Stimulated activated CD8-positive, alpha-beta memory T cell treated with anti-CD3 and anti-CD28 coated beads, Interleukin-7, amount 100 ng/mL, for 4 hours (primary cell): ENCODE data around the gene POM121L2.
A peak's percentile ranks its signal among the peaks of the same experiment; 100 is the strongest.

Experiments used
- DNase-seq, 2 donors: peaks; one replicate each; pipeline ENCODE4 v3.0.0-alpha.2; 2020; ENCODE audit warnings: low read depth in 2 of 2

The POM121L2 gene

DNA sequence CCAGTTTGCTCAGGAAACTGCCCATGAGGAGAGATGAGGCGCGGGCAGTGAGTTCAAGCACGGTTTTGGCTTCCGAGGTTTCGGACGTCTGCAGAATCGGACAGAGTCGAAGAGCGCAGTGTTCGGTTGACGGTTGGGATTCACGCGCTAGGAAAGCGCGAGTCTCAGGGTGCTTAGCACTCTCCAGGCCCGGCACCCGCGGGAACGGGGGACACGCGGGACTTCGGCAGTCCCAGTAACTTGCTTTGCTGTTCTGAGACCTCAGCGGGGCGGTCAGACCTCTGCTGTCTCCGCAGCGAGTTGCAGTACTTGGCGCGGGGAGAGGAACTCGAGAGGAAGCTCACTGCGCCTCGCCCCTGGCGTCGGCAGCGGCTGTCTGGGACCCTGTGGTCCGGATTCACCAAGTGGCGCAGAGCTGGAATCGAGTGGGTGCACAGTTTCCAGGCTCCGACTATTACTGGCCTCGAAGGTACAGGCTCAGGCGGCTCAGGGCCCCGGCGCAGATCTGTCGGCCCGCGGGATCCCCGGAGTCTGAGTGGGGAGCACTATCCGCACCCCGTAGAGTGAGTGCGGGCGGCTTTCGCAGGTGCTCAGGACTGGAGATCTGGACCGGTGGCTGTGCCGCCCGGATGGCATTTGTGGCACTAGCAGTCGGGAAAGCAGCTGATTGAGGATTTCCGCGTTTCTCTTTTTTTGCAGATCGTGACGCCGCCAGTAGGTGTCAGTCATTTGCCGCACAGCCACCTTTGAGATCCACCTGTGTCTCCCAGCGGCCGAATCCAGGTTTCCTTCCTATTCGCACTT is at the start of gene POM121L2:
POM121L2 (minus strand) TSS at position 128 of the 804 bp plus-strand sequence; CDS start at position 25, 103 bp downstream.
- peak; percentile 37 to 40 for DNase-seq

DNA sequence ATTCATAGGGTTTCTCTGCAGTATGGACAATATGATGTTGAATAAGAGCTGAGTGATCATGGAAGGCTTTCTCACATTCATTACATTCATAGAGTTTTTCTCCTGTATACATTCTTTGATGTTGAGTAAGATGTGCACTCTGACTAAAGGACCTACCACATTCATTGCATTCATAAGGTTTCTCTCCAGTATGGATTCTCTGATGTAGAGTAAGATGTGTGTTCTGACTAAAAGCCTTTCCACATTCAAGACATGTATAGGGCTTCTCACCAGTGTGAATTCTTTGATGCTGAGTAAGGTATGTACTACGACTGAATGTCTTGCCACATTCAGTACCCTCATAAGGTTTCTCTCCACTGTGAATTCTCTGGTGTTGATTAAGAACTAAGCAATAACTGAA is 47.2 kb upstream of the POM121L2 start:
- DNase-seq = no peak

GRCh38 chr6:27358786-27359185 is 46.7 kb upstream of the POM121L2 start:
- DNase-seq = no peak

- no peak for DNase-seq
These were observed 40.8 kb upstream of the POM121L2 start for GRCh38 chr6:27352850-27353249.

DNA sequence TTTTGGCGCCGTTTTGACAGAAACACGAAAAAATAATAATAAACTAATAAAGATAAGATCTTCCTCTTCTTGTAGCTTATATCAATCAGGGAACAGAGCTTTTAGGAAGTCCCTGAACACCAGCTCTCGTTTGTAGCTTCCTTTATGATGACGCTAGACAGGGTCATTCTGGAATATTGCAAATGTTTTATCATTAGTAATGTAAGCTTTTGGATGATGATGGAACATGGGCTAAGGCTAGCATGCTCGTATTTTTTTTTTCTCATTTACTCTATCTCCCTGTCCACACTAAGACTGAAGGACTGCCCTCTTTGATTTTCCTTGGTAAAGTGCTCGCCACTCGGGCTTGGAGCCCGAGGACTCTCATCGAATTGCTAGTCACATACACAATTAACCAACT is 22.1 kb upstream of the POM121L2 start:
- no peak for DNase-seq

DNA sequence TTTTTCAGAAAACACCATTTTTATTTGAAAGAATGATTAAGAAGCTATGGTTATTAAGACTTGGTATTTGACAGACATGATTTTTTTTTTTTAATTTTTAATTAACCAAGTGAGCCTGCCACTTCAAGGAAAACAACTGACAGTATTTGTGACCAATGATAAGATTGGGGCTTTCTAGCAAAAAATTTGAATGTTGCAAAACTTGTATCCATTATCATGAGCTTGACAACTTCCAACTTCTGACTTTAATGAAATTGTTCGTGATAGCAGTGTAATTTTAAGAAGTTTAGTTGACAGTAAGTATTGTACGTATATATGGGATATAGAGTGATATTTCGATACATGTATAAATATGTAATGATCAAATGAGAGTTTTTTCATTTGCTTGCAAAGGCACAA is 21.6 kb upstream of the POM121L2 start:
- no peak for DNase-seq

- peak in 1 of 2 donors; percentile 12 for DNase-seq
These were observed 20.9 kb upstream of the POM121L2 start for GRCh38 chr6:27332692-27333641.

DNA sequence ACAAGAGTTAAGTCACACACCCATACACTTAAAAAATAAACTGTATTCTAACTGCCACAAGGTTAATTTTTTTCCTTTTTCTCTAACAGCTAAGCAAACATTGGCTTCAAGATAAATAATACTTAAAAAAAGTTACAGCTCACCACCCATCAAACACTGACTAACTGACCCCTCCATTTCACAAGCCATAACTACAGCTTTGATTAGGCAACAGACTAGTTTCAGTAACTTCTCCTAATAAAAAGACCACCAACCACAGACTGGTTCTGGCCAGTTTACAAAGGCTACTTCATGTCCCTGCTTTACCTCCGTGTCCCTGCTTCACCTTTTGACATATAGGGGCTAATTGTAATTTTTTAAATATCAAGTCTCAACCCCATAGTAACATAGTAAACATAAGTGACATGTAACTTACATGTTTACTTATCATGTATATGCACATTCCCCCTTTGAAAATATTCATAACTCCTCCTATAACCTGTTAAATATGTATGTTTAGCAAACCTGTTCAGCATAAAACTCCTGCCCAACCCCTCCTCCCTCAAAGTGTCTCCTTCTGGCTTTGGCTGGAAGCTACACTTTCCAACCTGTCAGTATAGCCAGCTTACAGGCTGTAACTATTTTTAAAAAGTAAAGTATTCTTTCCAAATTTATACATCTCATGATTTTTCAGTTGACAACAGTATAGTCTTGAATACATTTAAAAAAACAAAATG is 15.1 kb upstream of the POM121L2 start:
- no peak for DNase-seq

DNA sequence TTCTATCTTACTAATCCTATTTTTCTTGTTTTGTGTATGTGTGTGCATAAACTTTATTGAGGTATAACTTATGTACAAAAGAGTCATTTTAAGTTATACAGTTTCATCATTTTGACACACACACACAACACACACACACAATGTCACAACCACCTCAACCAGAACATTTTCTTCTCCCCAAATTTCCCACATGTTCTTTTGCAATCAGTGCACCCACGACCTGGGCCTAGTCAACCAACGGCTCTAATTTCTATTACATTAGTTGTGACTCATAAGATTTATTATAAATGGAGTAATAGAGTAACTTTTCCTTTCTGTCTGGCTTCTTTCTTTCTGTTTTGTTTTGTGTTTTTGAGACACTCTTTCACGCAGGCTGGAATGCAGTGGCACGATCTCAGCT is 9.8 kb upstream of the POM121L2 start:
- DNase-seq = no peak

DNA sequence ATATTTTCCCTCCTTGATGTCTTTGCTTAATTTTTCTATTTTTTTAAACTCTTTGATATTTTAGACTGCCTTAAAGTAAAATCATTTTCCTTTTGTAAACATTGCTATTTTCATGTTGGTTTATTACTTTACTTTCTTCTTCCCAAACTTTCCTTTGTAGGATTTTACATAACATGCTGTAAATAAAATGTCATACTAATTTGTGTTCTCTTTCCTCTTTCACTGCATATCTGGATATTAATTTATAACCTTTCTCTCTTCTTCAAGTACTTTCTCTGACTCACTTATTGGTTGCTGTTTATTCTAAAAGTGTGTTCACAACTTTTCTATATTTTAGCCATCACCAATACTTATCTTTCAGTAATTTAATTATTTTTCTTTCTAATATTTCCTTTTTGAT is 9.3 kb upstream of the POM121L2 start:
- no peak for DNase-seq

DNA sequence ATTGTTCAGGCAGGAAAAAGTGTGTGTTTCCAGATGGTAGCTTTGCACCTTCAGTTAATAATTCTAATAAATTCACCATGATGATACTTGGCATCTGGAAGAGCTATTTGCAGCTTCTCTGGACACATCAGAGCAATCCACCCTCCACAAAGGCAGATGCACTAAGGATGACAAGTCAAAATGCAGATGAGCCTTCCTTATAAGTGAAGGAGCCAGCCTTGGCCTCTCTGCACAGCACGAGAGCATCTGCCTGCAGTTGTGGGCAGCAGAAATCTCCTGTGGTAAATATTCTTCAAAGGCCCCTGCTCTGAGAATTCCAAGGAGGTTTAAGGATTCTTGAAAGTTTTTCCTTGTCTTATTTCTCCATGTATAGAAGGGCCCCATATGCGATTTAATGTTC is 6.9 kb upstream of the POM121L2 start:
- no peak for DNase-seq

DNA sequence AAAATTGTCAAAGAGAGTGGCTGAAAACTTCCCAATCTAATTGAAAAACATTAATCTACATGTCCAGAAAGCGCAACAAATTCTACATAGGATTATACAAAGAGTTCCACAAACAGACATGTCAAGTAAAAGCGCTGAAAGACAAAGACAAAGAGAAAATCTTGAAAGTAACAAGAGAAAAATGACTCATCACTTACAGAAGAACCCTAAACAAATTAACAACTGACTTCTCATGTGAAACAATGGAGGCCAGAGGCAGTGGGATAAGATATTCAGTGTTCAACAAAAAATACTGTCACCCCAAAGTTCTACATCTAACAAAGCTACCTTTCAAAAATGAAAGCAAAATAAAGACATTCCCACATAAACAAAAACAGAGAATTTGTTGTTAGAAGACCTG is 2.0 kb upstream of the POM121L2 start:
- DNase-seq = no peak

DNA sequence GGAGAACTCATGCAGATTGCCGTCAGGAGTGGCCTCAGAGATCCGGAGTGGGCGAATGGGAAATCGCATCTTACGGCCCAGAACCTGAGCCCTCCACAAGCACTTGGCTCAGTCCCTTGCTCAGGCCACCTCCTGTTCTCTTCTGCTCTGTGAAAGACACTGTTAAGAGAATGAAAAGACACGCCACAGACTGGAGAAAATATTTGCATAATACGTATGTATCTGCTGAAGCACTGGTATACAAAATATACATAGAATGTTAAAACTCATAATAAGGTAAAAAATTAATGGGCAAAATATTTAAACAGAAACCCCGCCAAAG is 838 bp upstream of the POM121L2 start:
- DNase-seq = no peak

DNA sequence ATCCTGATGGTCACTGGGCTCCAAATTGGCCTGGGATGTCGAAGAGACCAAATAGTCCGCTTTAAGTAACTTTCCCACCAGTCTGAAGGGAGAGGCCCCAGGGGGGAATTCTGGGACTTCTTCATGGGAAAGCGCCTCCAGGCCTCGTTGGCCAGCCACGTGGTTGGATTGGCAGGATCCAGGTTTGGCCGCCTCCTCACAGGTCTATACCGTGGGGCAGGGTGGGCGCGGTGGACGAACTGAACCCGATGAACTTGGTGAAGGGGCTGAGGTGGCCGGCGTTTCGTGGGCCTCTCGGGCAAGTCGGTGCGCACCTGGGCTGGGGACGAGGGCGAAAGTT is 297 bp downstream of the POM121L2 start:
- no peak for DNase-seq

DNA sequence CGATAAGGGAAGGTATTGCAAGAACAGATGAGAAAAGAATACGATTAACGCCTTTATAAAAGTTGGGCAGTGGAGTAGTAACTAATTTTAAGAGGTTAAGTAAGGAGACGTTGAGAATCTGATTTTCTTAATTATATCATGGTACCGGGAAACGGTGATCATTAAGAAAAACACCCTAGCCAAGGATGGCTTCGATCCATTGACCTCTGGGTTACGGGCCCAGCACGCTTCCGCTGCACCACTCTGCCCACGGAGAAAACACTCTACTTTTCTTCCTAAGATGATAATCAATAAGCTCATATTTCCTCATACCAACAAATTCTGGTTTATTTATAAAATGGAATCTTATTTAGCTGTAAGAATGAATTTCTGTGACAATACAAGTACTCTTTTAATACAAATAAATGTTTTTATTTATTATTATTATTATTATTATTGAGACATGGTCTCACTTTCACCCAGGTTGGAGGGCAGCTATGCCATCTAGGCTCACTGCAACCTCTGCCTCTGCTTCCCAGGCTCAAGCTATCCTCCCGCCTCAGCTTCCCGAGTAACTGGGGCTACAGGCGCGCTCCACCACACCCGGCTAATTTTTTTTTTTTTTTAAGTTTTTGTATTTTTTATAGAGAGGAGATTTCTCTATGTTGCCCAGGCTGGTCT is 8.3 kb downstream of the POM121L2 start:
- DNase-seq = no peak

DNA sequence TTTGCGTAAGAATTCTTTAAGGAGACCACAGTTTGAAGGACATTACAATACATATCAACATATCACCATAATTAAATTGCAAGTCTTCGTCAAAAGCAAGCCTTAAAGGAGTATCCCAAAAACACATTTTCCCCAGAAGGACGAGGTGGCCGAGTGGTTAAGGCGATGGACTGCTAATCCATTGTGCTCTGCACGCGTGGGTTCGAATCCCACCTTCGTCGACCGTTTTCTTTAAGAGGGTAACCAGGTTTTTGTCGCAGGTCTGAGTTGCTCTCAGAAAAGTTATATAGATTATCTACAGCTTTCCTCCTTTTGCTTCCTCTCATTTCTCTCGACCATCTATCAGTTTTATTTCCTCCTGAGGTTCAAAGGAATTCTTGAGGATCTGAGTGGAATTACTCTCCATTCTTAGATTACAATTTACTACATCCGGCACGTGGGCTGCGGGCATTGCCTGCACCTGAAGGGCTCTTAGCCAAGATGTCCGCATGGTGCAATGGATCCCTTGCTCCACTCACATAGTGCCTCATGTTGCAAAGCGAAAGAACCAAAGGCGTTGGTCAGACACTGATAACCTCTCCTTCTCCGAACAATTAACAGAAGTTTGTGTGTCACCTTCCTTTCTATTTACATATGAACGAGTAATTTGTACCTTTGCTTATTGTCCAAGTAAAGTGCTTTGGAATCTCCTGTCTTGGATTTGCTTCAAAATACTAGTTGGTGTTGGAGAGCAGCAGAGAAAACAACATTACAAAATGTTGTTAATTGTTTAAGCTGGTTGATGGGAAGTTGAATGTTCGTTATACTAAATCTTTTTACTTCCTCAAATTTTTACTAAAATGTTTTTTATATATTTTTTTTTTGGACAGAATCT is 14.0 kb downstream of the POM121L2 start:
- DNase-seq = no peak

GRCh38 chr6:27297484-27297856 is 14.6 kb downstream of the POM121L2 start:
- DNase-seq = no peak

- no peak for DNase-seq
These were observed 15.8 kb downstream of the POM121L2 start for GRCh38 chr6:27296106-27296783.

DNA sequence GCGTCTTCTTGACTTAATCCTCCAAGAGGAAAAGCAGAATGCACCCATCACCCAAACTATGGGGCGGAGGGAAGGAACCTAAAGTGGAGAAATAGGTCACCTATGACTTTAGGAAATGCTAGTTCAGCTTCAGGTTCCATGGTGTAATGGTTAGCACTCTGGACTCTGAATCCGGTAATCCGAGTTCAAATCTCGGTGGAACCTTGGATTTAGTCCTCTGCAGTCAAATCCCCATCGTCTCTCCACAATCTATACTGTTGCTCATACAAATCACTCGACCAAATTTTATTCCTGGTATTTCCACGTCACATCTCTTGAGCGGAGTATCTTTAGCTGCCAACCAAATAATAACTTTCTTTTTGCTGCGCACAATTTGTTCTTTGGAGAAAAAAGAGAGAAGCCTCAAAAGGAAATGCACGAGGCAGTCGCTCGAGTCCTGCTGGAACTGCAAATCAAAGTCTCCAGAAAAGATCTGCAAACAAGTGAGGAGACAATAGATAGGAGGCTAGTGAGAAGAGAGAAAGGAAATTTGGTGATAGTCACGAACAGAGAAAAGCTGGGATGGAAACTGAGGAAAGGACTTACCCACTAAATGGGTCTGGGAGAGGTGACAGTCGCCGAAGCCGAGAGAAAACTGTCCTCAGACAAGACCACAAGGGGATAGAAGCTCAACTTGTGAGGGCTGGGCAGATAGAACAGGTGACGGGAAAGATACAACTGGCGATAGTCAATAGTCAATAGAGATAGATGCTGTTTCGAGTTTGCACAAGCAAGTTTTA is 16.6 kb downstream of the POM121L2 start:
- DNase-seq = no peak

- DNase-seq = no peak
These were observed 17.7 kb downstream of the POM121L2 start for GRCh38 chr6:27294409-27294808.
